NCI-H146 treated with DMSO at 0.1 percent for 48 hours (cell line): ENCODE measurements around the gene TPX2.

Experiments
- DNase-seq: peaks from one replicate; lab custom pipeline; 2025; ENCODE audit not compliant: unreplicated experiment; lab: John Stamatoyannopoulos, UW

TPX2 gene

DNA sequence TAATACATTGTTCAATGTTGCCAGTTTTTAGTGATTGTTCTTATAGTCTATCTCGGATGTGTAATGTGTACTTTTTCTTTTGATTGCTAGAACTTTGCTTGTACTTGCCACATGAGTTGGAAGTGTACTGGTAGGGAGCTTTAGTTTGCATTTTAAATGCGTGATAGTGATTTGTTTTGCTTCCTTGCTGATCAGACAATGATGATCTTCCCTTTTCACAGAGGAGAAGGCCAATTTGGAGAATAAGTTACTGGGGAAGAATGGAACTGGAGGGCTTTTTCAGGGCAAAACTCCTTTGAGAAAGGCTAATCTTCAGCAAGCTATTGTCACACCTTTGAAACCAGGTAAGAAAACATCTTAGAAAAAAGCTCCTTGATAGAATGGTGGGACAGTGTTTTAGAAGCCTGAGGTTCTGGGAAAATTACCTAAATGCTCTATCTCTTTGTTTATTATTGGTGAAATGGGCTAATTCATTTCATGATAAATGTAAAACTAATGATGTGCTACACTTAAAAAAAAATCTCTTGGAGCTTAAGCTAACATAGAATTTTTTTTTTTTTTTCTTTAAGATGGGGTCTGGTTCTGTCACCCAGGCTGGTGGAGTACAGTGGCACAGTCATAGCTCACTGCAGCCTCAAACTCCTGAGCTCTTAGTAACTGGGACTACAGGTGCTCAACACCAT is 20.9 kb downstream of the TPX2 start:
- DNase-seq: no peak

DNA sequence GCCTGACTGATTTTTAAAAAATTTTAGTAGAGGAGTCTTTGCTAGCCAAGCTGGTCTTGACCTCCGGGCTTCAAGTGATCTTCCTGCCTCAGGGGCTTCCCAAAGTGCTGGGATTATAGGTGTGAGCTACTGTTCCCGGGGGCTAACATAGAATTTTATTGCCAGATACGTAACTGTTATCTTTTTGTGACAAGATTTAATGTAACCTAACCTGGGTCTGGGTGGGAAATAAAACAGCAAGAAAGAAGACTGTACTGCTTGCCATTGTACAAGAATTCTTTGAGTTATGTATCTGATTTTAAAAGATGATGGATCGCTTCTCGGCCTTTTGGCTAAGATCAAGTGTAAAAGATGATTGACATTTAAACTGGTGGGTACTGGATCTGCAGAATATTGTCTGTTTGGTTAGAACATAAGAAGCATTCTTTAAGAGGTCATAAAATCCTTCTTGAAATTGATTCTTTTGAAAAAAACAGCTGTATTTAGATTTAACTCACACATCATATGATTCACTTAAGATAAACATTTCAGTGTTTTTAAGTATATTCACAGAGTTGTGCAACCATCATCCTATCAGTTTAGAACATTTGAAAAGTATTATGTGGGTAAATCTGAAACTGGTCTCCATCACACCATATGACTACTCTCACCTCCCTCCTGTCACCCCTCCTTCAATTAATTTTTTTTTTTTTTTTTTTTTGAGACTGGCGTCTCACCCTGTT is 21.6 kb downstream of the TPX2 start:
- DNase-seq: no peak

GRCh38 chr20:31764641-31765305 is 25.7 kb downstream of the TPX2 start:
- DNase-seq: no peak

GRCh38 chr20:31767805-31768204 is 28.7 kb downstream of the TPX2 start:
- no peak for DNase-seq

GRCh38 chr20:31769681-31770080 is 30.6 kb downstream of the TPX2 start:
- no peak for DNase-seq

DNA sequence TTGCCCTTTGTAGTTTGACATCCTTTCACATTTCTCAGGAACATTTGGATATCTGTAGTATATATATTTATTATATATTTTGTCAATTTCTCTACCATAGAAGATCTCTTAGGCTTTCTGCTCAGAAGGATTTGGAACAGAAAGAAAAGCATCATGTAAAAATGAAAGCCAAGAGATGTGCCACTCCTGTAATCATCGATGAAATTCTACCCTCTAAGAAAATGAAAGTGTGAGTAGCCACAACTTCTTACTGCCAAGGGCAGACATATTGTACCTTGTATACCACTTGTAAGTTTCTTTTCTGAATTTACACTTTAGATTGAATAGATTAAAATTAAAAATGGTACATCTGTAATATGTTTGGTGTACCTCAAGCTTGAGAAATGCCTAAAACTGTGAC is 31.2 kb downstream of the TPX2 start:
- no peak for DNase-seq

GRCh38 chr20:31774408-31774807 is 35.3 kb downstream of the TPX2 start:
- DNase-seq: no peak

- no peak for DNase-seq
These were observed 41.7 kb downstream of the TPX2 start for GRCh38 chr20:31780839-31781238.

- DNase-seq: no peak
These were observed 42.9 kb downstream of the TPX2 start for GRCh38 chr20:31781945-31782344.

GRCh38 chr20:31784354-31785044 is 45.4 kb downstream of the TPX2 start:
- DNase-seq: no peak

DNA sequence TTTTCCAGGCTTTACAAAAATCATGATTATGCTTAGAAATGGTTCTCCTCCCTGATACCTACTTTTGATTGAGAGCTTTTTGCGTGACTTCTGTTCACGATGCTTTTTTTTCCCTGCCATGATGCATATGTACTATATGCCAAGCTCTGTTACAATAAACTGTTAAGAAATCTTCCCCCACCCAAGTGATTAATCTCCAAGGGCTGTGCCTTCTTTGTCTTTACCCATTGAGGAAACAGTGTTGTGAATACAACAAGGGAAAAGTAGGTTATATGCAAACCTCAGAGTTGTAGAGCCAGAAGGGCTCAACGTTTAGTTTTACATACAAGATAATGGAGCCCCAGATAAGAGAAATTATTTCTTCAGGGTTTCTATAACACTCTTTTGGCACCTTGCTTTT is 46.0 kb downstream of the TPX2 start:
- DNase-seq: no peak

- no peak for DNase-seq
These were observed 49.5 kb downstream of the TPX2 start for GRCh38 chr20:31788578-31788977.

DNA sequence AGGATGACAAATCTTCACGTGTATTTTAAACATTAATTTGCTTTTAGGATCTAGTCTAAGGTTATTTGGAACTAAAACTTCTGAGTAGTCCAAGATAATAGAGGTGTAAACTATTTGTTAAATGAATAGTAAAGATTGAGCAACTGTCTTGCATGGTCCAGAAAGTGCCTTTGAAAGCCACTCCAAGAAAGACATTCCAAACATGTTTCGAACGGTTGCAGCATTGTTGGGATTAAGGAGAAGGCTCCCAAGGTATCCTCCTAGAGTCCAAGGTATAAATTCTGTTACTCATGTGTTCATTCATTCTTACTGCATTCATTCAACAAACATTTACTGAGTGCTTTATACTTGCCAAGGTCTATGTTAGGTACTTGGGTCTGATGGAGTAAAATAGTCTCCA is 51.3 kb downstream of the TPX2 start:
- DNase-seq: no peak

- no peak for DNase-seq
These were observed 58.3 kb downstream of the TPX2 start for GRCh38 chr20:31797364-31797763.

- no peak for DNase-seq
These were observed 62.4 kb downstream of the TPX2 start for GRCh38 chr20:31801508-31801907.

GRCh38 chr20:31803552-31804291 is 64.6 kb downstream of the TPX2 start:
- DNase-seq: no peak

DNA sequence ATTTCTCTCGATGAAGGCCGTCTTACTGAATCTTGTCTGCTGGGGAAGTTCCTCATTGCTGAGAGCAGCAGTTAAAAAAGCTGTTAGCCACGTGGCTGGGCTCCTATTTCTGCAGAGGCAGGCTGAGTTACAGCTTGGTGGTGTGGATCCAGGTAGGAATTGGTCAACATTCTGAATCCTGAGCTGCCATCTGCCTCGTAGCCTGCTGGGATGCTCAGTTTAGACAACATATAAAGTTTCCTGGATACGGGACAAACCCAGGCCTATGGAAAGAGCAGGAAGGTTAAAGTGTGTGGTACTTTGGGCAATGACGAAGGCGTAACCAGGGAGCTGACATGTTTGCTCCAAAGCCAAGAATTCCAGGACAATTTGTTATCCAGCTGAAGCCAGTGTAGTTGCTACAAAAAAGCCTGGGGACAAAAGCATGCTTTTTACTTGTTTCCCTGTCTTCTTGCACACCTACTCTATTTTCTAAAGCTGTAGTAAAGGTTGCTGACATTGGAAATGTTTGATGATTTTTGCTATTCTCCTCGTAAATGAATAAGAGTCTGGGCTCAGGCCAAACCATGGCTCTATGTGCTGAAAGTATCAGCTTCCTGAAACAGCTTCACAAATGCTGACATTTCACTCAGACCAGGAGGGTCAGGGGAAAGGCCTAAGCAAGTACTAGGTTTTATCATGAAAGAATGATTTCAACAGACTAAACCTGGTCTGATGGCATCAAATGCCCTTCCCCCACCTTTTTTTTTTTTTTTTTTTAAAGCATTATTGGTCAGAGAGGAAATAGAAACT is 67.7 kb downstream of the TPX2 start:
- no peak for DNase-seq

DNA sequence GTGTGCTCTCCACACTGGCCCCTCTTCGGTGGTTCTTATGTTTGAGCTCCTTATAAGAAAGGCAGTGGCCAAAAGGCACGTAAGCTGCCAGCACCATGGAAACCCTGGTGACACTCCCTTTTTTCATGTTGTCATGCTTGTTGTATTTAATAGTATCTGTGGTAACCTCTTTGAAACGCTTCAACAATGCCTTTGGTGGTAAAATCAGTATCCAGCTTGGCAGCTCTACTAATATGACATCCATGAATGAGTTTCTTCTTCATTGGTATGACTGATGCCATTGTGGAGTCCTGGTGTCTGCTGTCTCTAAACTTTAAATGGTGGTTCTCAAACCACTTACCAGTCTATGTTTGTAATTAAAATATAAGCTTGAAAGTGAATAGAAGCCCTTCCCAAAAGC is 69.4 kb downstream of the TPX2 start:
- DNase-seq: no peak

DNA sequence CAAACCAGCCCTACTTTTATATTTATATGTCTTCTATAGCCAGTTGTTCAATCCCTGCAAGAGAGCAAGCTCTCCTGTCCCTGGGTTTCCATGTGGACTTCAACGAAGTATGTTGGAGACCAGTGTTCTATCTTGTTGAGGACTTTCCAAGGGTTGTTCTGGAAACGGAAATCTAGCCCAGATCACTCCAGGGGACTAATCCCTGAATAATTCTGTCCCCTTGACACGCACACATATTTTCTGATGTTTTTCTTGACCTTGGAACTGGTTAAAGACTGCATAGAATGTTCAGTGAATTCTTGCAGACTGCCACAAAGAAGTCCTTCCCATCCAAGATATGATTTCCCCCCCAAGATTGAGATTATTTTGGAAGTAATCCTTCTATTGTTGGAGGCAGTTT is 70.6 kb downstream of the TPX2 start:
- no peak for DNase-seq

GRCh38 chr20:31811198-31811597 is 72.1 kb downstream of the TPX2 start:
- no peak for DNase-seq
